Panc1 (cell line): ENCODE results near the gene ATP6V0E2. TPM values are rescaled to one million over a fixed set of nuclear protein-coding genes. Genes with fewer than 3 reads are reported as not detected.

Source experiments
- ATAC-seq: fragments of 200-7000 bp; cut with Tn5 transposase; 2 replicates; pipeline ENCODE4 v1.9.1; 2020; ENCODE audit warnings: mild to moderate bottlenecking, moderate library complexity
- BruUV-seq: library from RNA; stranded (reverse); fragments of 400-500 nt; replicated peaks from 2 replicates; lab custom pipeline; 2021; lab: Mats Ljungman, UMichigan
- CTCF ChIA-PET: fragments of 300-600 bp; sonication (Branson Sonifier 250); formaldehyde crosslinking; loops from one replicate; lab custom pipeline; 2022; ENCODE audit warnings: antibody characterized with exemption; lab: Charles Lee
- POLR2A ChIA-PET: fragments of 300-600 bp; sonication (Branson Sonifier 250); formaldehyde crosslinking; loops from one replicate; lab custom pipeline; 2022; ENCODE audit warnings: antibody characterized with exemption; lab: Charles Lee
- DNase-seq: peaks from one replicate; pipeline ENCODE4 v3.0.0-alpha.2; 2010; ENCODE audit warnings: low read depth, low spot score
- H3K27ac ChIP-seq: 2 replicates; pipeline ENCODE4 v1.5.1; 2011; ENCODE audit warnings: mild to moderate bottlenecking, low read length, inconsistent platforms
- H3K27me3 ChIP-seq: fragments of 200-500 bp; sonication (Bioruptor generic); 2 replicates; pipeline ENCODE4 v1.6.0; 2014; ENCODE audit warnings: low read length, inconsistent platforms; ENCODE audit not compliant: control insufficient read depth, insufficient read depth
- H3K36me3 ChIP-seq: fragments of 200-500 bp; sonication (Bioruptor generic); 2 replicates; pipeline ENCODE4 v1.5.1; 2014; ENCODE audit warnings: inconsistent platforms, mild to moderate bottlenecking, low read length, moderate library complexity; ENCODE audit not compliant: control insufficient read depth, insufficient read depth
- H3K4me1 ChIP-seq: 2 replicates; pipeline ENCODE4 v1.5.1; 2011; ENCODE audit warnings: inconsistent platforms, mild to moderate bottlenecking, low read length, moderate library complexity; ENCODE audit not compliant: control insufficient read depth, insufficient read depth
- H3K4me3 ChIP-seq, 2 experiments: 2 replicates each; pipeline ENCODE4 v1.5.1; 2011 to 2012; ENCODE audit warnings: low read depth in 2 of 2, low read length in 2 of 2, mild to moderate bottlenecking in 2 of 2, inconsistent platforms in 1 of 2, moderate library complexity in 1 of 2
- H3K9me3 ChIP-seq: fragments of 200-500 bp; sonication (Bioruptor generic); 2 replicates; pipeline ENCODE4 v1.5.1; 2014; ENCODE audit warnings: low read depth, mild to moderate bottlenecking, inconsistent platforms, low read length, moderate library complexity; ENCODE audit not compliant: control insufficient read depth, insufficient read depth
- CTCF ChIP-seq: fragments of 450-650 bp; IDR thresholded peaks from 2 replicates; pipeline ENCODE4 v1.5.1; 2017; ENCODE audit warnings: mild to moderate bottlenecking
- POLR2AphosphoS5 ChIP-seq: IDR thresholded peaks from 2 replicates; pipeline ENCODE4 v1.6.1; 2012; ENCODE audit warnings: mild to moderate bottlenecking, low read depth, low read length, moderate library complexity
- REST ChIP-seq, 2 experiments: IDR thresholded peaks; 2 replicates each; pipeline ENCODE4 v1.6.1; 2011 to 2012; ENCODE audit warnings: low read depth in 2 of 2, control low read depth in 1 of 2, low read length in 1 of 2, mild to moderate bottlenecking in 1 of 2, moderate library complexity in 1 of 2; ENCODE audit not compliant: insufficient read depth in 1 of 2
- SIN3A ChIP-seq: IDR thresholded peaks from 2 replicates; pipeline ENCODE4 v1.6.1; 2012; ENCODE audit warnings: low read depth, mild to moderate bottlenecking, low read length, moderate library complexity, borderline replicate concordance; ENCODE audit not compliant: insufficient read depth
- TCF7L2 ChIP-seq: IDR thresholded peaks from 2 replicates; pipeline ENCODE4 v1.6.1; 2011; ENCODE audit warnings: mild to moderate bottlenecking, low read depth, low read length, inconsistent platforms
- in situ Hi-C: cut with HindIII; loops from 2 replicates; pipeline ENCODE4 v1.10.0; 2016; ENCODE audit warnings: low sequenced_read_pairs, low pct_unique_long_range_greater_than_20kb
- intact Hi-C: fragments of 100-400 bp; cut with micrococcal nuclease; formaldehyde crosslinking; loops from one replicate; pipeline ENCODE4 v1.10.0; 2022; ENCODE audit not compliant: unreplicated experiment
- total RNA-seq: library from RNA; stranded (reverse); gene quantifications from one replicate; pipeline ENCODE4 v1.2.1, GENCODE V29; 2021; ENCODE audit not compliant: unreplicated experiment

ATP6V0E2 gene
- total RNA-seq, 1 experiment from 2014 or later: 44.7 TPM

GRCh38 chr7:149861728-149862045 lies 12.1 kb upstream of the ATP6V0E2 start:
- in situ Hi-C loops (no loop called here), intact Hi-C loops (no loop called here)
- no peak overlapping the region for H3K27ac ChIP-seq
- ChIA-PET CTCF (no interaction called here), POLR2A (interaction anchor here (0.6 kb wide), 1 partner anchor 149 kb away, joined by 5 read pairs; no protein-coding TSS in a partner anchor)
- H3K4me1 ChIP-seq: no peaks in the 10 kb centered on the region
- H3K9me3 ChIP-seq: no peaks in the 10 kb centered on the region
- H3K27me3 ChIP-seq: no peaks in the 10 kb centered on the region
- H3K36me3 ChIP-seq: no peaks in the 10 kb centered on the region
- no peak overlapping the region for H3K4me3 ChIP-seq
- no peak for DNase-seq
- BruUV-seq: no TSS peak
- no peak for ATAC-seq
- TF ChIP-seq CTCF: no peak
- TF ChIP-seq REST (IDR thresholded peaks at IDR 0.05; ENCODE audit: insufficient read depth in 1 of 2, low read depth in 2 of 2, low read length in 1 of 2): no peak
- no peak for TF ChIP-seq SIN3A
- no peak for TF ChIP-seq TCF7L2
- TF ChIP-seq POLR2AphosphoS5: no peak

- ATAC-seq (no peak), DNase-seq (no peak)
- no peaks in the 10 kb centered on the region for H3K4me1 ChIP-seq
- CTCF ChIA-PET: interaction anchor here (0.6 kb wide), 1 partner anchor 140 kb away, joined by 3 read pairs; no protein-coding TSS in a partner anchor
- TF ChIP-seq POLR2AphosphoS5: no peak
- no peak for TF ChIP-seq TCF7L2
- TF ChIP-seq SIN3A: no peak
- no peak for TF ChIP-seq CTCF
- no peak for TF ChIP-seq REST (IDR thresholded peaks at IDR 0.05; ENCODE audit: insufficient read depth in 1 of 2, low read depth in 2 of 2, low read length in 1 of 2)
- in situ Hi-C loops: no loop called here
- no peaks in the 10 kb centered on the region for H3K36me3 ChIP-seq
- no peak overlapping the region for H3K4me3 ChIP-seq
- intact Hi-C loops: no loop called here
- no TSS peak for BruUV-seq
- H3K9me3 ChIP-seq: no peaks in the 10 kb centered on the region
- POLR2A ChIA-PET: no interaction called here
- no peak overlapping the region for H3K27ac ChIP-seq
- no peaks in the 10 kb centered on the region for H3K27me3 ChIP-seq
Measured at GRCh38 chr7:149862156-149862555, 11.6 kb upstream of the ATP6V0E2 start.
